HG02763 (cell line): Measurements from ENCODE around the gene HS2ST1.

Experiments used
- ATAC-seq: cut with Tn5 transposase; IDR thresholded peaks from one replicate; pipeline ENCODE4 v1.9.1; 2021; ENCODE audit warnings: mild to moderate bottlenecking, moderate library complexity; ENCODE audit not compliant: unreplicated experiment

The HS2ST1 gene

GRCh38 chr1:87155170-87155569 lies 240.7 kb downstream of the HS2ST1 start:
- no peak for ATAC-seq

- ATAC-seq = no peak
These were observed 241.2 kb downstream of the HS2ST1 start for GRCh38 chr1:87155648-87156047.

- no peak for ATAC-seq
These were observed 241.7 kb downstream of the HS2ST1 start for GRCh38 chr1:87156124-87156523.

DNA sequence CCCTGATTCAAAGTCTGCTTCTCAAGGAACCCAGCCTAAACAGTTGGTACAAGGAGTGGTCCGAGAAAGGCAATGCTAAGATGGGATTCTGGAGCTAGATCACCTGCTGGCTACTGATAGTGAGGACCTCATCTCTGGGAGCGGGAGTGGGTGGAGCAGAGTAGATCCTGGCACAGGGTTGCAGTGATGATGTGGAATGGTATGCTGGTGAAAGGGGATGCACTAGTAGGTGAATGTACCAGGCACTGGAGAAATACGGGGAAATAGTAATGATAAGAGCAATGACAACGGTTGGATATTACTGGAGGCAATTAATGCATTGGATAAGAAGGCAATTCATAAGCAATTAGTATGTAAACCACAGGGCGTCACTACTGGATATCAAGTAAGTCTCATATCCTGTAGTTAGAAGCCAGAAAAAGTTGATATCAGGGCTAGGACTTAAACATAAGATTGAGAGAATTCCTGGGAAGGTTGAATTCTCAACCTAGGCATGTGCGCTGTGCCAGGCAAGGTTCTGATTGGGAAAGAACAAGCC lies 245.0 kb downstream of the HS2ST1 start:
- ATAC-seq = no peak
